ENCODE results near the gene VAV3. TPM values are rescaled to one million over a fixed set of nuclear protein-coding genes. Genes with fewer than 3 reads are reported as not detected.
A peak's percentile ranks its signal among the peaks of the same experiment; 100 is the strongest.
"Not testable (repeated sequence)": the region's sequence is repeated elsewhere in the genome, so short reads cannot be mapped to it uniquely, and the experiment has no call there.

Gene VAV3
- total RNA-seq, 1 donor from 2014 or later: 4.8 TPM

DNA sequence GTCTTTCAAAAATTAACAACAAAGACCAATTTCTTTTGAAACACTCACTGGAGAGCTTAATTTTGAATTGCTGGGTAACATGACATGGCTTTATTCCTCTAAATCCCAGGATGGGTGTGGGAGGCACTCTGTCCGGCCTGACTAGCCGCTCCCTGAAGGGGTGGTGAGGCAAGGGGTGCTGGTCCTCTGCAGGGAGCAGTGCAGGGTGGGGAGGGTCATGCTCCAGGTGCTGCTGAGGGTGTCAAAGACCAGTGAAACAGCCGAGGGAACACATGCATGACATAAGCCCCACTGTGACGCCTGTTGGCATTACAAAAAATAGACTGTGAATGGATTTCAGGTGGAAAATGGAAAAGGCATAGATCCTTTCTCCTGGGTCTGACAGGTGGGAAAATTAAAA, 223.7 kb downstream of the VAV3 start:
- TF ChIP-seq, protein P1, sequence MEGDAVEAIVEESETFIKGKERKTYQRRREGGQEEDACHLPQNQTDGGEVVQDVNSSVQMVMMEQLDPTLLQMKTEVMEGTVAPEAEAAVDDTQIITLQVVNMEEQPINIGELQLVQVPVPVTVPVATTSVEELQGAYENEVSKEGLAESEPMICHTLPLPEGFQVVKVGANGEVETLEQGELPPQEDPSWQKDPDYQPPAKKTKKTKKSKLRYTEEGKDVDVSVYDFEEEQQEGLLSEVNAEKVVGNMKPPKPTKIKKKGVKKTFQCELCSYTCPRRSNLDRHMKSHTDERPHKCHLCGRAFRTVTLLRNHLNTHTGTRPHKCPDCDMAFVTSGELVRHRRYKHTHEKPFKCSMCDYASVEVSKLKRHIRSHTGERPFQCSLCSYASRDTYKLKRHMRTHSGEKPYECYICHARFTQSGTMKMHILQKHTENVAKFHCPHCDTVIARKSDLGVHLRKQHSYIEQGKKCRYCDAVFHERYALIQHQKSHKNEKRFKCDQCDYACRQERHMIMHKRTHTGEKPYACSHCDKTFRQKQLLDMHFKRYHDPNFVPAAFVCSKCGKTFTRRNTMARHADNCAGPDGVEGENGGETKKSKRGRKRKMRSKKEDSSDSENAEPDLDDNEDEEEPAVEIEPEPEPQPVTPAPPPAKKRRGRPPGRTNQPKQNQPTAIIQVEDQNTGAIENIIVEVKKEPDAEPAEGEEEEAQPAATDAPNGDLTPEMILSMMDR (IDR thresholded peaks at IDR 0.05; ENCODE audit: insufficient read depth, low read length, poor library complexity, severe bottlenecking): no peak

DNA sequence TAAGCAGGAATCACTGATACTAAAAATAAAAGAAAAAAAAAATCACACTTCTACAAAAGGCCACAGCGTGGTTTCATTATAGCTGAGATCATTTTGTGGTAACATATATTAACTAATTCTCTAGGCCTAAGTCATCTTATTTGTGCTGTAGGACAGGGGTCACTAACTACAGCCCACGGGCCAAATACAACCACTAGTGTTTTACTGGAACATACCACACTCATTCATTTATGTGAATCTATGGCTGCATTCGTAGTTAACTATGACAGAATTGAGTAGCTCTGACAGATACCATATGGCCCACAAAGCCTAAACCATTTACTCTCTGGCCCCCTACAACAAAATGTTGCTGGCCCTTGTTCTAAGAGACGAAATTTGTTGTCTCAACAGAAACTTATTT, 224.4 kb downstream of the VAV3 start:
- H3K4me3 ChIP-seq (ENCODE audit: low read depth, low read length): no peak overlapping the region
- no peaks in the 10 kb centered on the region for H3K27me3 ChIP-seq (ENCODE audit: control insufficient read depth, insufficient read depth, low read length)
- TF ChIP-seq, protein P1 (IDR thresholded peaks at IDR 0.05; ENCODE audit: insufficient read depth, low read length, poor library complexity, severe bottlenecking): no peak
- no peak for DNase-seq (ENCODE audit: low read depth)
- H3K36me3 ChIP-seq (ENCODE audit: control insufficient read depth, insufficient read depth, low read length): no peaks in the 10 kb centered on the region

More for the DNA sequence above, 223.7 kb downstream of the VAV3 start:
- no peak overlapping the region for H3K4me3 ChIP-seq (ENCODE audit: low read depth, low read length)
- no peaks in the 10 kb centered on the region for H3K27me3 ChIP-seq (ENCODE audit: control insufficient read depth, insufficient read depth, low read length)
- no peaks in the 10 kb centered on the region for H3K36me3 ChIP-seq (ENCODE audit: control insufficient read depth, insufficient read depth, low read length)
- DNase-seq (ENCODE audit: low read depth): no peak

- no peaks in the 10 kb centered on the region for H3K36me3 ChIP-seq (ENCODE audit: control insufficient read depth, insufficient read depth, low read length)
- TF ChIP-seq, protein P1 (IDR thresholded peaks at IDR 0.05; ENCODE audit: insufficient read depth, low read length, poor library complexity, severe bottlenecking): peak; percentile 16
- H3K4me3 ChIP-seq (ENCODE audit: low read depth, low read length): no peak overlapping the region
- DNase-seq (ENCODE audit: low read depth): no peak
- H3K27me3 ChIP-seq (ENCODE audit: control insufficient read depth, insufficient read depth, low read length): no peaks in the 10 kb centered on the region
Observed at GRCh38 chr1:107739651-107740050, 225.3 kb downstream of the VAV3 start.

DNA sequence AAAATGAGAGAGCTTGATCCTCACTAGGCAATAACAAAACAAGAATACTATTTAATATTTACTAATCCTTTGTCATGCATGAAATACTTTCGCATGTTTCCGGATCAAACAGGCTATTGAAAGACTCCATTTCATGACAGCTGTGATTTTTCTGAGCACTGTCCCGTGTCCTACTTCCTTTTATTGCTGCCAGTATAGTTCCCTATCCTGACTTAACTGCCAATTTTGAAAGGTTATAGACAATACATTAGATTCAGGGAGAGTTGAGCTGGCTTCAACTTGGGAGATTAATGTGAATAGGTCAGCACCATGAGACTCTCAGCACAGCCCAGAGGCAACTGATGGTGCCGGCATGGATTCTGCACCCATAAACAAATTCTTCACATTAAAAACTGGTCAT, 225.8 kb downstream of the VAV3 start:
- Histone ChIP-seq H3K4me3 (ENCODE audit: low read depth, low read length) (no peak overlapping the region), H3K27me3 (ENCODE audit: control insufficient read depth, insufficient read depth, low read length) (no peaks in the 10 kb centered on the region), H3K36me3 (ENCODE audit: control insufficient read depth, insufficient read depth, low read length) (no peaks in the 10 kb centered on the region)
- TF ChIP-seq, protein P1 (IDR thresholded peaks at IDR 0.05; ENCODE audit: insufficient read depth, low read length, poor library complexity, severe bottlenecking): no peak
- no peak for DNase-seq (ENCODE audit: low read depth)

- H3K4me3 ChIP-seq (ENCODE audit: low read depth, low read length); H3K36me3 ChIP-seq (ENCODE audit: control insufficient read depth, insufficient read depth, low read length); H3K27me3 ChIP-seq (ENCODE audit: control insufficient read depth, insufficient read depth, low read length): not testable (repeated sequence)
- peak; percentile 21 for DNase-seq (ENCODE audit: low read depth)
Observed at GRCh38 chr1:107733401-107733800, 231.6 kb downstream of the VAV3 start.

GRCh38 chr1:107727866-107728265, 237.1 kb downstream of the VAV3 start:
- no peak for DNase-seq (ENCODE audit: low read depth)
- TF ChIP-seq, protein P1 (IDR thresholded peaks at IDR 0.05; ENCODE audit: insufficient read depth, low read length, poor library complexity, severe bottlenecking): no peak

More at GRCh38 chr1:107727866-107728265, 237.1 kb downstream of the VAV3 start:
- Histone ChIP-seq H3K36me3 (ENCODE audit: control insufficient read depth, insufficient read depth, low read length) (no peaks in the 10 kb centered on the region), H3K27me3 (ENCODE audit: control insufficient read depth, insufficient read depth, low read length) (no peaks in the 10 kb centered on the region), H3K4me3 (ENCODE audit: low read depth, low read length) (no peak overlapping the region)

Data from kidney epithelial cell (primary cell).